Fibroblast of skin of left quadriceps (primary cell): ENCODE measurements around the gene SPACA4.
"Not testable (repeated sequence)": the region's sequence is repeated elsewhere in the genome, so short reads cannot be mapped to it uniquely, and the experiment has no call there.

Experiments
- DNase-seq, 2 experiments: peaks; one replicate each; pipeline ENCODE4 v3.0.0-alpha.2; 2013; ENCODE audit warnings: low read depth in 2 of 2

SPACA4 gene, protein sequence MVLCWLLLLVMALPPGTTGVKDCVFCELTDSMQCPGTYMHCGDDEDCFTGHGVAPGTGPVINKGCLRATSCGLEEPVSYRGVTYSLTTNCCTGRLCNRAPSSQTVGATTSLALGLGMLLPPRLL

DNA sequence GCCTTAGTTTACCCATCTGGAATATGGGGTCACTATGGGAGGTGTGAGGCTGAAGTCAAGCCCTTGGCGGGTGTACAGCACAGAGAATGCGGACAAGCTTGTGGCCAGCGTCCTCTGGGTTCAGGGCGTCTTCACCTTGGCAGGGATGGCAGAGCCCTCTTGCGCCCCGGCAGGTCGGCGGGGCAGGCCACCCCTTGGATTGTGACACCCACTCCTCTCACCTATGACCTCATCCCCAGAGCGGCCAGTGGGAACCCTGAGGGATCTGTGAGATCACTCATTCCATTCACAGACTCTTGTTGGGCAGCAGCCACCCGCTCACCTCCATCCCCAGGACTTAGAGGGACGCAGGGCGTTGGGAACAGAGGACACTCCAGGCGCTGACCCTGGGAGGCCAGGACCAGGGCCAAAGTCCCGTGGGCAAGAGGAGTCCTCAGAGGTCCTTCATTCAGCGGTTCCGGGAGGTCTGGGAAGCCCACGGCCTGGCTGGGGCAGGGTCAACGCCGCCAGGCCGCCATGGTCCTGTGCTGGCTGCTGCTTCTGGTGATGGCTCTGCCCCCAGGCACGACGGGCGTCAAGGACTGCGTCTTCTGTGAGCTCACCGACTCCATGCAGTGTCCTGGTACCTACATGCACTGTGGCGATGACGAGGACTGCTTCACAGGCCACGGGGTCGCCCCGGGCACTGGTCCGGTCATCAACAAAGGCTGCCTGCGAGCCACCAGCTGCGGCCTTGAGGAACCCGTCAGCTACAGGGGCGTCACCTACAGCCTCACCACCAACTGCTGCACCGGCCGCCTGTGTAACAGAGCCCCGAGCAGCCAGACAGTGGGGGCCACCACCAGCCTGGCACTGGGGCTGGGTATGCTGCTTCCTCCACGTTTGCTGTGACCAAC, at the start of gene SPACA4:
SPACA4 (plus strand) TSS at position 280 of the 896 bp plus-strand sequence; CDS start at position 517, 237 bp downstream.
- DNase-seq: no peak

DNA sequence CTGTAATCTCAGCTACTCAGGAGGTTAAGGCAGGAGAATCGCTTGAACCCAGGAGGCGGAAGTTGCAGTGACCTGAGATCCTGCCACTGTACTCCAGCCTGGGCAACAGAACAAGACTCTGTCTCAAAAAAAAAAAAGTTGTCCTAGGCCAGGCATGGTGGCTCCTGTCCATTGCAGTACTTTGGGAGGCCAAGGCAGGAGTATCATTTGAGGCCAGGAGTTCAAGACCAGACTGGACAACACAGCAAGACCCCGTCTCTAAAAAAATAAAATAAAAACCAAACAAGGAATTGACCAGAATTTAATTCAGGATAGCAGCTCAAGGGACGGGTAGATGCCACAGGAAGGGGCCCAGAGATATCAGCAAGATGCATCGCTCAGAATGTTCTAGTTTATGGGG, 49.7 kb upstream of the SPACA4 start:
- DNase-seq: no peak

DNA sequence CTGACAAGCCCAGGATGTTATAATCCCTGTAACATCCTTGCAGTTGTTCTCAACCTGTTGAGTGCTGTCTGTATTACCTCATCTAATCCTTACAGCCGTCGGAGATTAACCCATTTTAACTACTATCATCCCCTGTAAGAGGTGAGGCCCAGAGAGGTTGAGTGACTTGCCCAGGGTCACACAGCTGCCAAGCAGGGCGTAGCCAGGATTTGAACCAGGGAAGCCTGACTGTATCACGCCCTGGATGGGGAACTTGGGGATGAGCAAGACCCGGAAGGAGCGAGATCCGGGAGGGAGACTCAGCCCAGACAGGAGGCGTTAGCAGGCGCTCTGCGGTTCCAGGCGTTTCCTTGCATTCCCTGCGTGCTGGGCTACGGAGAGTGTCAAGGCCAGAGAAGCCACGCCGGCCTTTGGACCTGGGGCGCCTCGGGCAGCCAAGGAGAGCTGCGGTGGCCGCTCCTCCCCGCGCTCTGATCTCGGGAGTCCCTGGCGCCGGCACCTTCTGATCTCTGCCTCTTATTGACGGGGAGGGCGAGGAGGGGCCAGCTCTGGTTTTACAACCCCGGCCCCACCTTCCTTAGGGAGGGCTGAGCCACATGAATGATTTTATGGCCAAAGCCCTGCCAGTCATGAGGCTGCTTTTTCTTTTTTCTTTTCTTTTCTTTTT, 48.4 kb upstream of the SPACA4 start:
- no peak for DNase-seq

DNA sequence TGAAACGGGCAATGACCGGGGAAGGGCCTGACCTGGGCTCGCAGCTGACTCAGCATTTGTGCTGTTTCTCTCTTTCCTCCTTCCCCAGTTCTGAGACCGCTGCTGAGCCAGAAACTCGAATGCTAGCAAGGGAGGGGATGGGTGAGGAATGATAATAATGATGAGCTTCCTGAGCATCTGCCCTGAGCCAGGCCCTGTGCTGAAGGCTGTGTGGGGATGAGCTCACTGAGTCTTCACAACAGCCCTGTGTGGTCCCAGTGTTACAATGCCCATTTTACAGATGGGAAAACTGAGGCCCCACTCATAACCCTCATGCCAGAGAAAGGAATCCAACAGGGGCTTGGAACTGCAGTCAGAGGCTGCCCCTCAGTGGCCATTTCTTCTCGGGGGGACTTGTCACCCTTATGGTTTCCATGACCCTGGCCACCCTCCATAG, 46.4 kb upstream of the SPACA4 start:
- DNase-seq: no peak

DNA sequence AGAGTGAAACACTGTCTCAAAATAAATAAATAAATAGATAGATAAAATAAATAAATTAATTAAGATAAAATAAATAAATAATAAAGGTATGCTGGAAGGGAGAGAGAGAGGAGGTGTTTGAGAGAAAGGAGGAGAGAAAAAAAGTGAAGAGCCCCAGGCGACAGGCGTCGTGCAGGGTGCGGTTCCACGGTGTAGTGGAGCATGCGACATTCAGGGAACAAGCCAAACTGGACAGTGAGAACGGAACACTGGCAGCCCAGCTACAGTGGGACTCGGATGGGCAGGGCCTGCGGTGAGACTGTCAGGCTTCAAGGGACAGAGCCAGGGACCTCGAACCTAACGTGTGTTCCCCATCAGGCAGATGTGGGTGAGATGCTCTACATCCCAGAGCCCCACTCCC, 45.1 kb upstream of the SPACA4 start:
- DNase-seq: no peak

DNA sequence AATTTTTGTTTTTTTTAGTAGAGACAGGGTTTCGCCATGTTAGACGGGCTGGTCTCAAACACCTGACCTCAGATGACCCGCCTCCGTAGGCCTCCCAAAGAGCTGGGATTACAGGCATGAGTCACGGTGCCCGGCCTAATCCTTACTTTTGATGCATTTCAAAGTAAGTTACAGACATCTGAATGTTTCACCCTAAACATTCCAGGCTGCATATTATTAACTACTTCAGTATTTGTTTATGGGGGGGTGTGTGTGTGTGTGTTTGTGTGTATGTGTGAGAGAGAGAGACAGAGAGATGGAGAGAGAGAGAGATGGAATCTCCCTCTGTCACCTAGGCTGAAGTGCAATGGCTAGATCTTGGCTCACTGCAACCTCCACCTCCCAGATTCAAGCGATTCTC, 41.5 kb upstream of the SPACA4 start:
- DNase-seq: peak; percentile 26 to 34

DNA sequence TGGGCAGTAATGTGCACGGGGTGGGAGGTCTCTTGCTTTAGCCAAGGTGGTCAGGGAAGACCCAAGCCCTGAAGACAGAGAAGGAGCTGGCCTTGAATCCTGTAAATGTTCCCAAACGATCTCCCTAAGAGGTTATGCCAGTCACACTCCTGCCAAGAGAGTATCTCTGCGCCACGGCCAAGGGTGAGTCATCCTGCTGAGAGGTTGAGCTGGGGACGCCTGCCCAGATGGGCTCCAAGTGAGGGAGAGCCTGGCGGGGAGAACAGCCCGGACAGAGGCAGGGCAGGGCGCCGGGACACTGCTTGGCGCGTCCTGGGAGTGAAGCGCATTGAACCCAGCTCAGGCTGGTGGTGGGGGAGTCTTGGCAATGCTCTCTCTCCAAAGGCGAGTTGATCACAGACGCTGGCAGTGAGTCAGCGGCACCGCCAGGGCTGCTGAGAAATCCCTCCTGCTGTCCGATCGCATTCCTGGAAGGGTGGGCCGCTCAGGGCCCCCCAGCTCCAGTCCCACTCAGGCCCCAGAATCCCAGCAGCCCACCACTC, 38.1 kb upstream of the SPACA4 start:
- peak; percentile 47 to 55 for DNase-seq

DNA sequence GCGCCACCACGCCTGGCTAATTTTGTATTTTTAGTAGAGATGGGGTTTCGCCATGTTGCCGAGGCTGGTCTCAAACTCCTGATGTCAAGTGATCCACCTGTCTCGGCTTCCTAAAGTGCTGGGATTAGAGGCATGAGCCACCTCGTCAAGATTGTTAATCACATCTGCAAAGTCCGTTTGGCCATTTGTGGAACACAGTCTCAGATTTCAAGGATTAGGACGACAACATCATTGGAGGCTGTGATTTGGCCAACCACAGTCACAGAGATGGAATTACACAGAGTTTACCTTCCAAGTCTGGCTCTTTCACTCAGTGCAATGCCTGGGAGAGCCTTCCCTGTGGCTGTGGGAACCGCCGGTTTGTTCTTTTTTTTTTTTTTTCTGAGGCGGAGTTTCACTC, 36.7 kb upstream of the SPACA4 start:
- no peak for DNase-seq

DNA sequence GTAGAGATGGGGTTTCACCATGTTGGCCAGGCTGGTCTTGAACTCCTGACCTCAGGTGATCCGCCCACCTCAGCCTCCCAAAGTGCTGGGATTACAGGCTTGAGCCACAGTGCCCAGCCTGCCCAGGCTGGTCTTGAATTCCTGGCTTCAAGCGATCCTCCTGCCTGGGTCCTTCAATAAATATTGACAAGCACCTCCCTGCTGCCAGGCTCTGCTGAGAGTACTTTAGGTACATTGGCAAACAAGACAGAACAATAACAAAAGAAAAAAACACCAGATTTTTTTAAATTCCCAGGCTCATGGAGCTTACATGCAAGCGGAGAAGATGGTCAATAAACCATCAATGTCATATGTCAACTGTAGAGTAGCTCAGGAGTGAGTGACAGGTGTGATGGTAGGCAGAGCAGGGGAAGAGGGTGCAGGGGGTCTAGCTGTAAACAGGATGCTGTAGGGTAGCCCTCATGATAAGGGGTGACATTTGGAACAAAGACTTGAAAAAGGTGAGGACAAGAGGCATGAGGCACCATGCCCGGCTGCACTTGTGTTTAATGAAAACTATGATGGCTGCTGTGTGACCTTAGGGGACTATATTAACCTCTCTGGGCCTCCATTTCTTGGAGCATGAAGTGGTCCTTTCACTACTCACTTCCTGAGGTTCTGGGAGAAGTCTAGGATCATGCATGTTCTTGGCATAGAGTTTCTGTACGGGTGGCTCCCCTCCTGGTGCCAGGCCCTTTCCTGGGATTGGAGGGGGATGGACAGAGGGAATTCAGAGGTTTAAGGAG, 35.0 kb upstream of the SPACA4 start:
- no peak for DNase-seq

DNA sequence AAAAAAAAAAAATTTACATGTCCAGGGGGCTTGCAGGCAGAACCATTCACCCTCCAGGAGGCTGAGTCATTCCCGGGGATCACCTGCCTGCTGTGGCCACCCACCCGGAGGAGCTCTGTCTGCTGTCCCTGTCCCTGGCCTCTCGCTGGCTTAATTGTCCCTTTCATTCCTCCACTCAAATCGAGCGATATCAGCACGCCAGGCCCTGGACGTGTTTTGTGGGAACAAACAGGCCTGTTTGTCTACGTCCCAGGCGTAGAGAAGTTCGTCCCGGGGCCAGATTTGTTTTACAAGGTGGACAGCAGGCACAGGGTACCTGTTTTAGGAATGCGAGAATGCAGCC, 33.4 kb upstream of the SPACA4 start:
- DNase-seq: no peak

DNA sequence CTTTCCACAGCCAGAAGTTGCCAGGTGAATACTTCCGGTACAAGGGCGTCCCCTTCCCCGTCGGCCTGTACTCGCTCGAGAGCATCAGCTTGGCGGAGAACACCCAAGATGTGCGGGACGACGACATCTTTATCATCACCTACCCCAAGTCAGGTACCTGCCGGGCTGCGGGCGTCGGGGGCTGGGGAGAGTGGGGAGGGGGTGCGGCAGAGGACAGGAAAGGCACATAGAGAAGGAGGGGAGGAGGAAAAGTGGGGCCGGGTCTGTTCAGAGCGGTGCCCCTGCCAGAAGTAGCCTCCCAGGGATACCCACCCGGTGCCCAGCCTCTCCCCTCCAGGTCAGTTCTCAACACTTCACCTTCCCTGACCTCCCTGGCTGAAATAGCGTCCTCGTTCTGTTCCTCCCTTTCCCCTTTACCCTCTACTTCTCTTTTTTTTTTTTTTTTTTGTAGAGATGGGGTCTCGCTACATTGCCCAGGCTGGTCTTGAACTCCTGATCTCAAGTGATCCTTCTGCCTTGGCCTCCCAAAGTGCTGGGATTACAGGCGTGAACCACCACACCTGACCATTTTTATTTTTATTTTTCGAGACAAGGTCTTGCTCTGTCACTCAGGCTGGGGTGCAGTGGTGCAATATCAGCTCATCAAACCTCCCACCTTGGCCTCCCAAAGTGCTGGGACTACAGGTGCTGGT, 30.5 kb upstream of the SPACA4 start:
- no peak for DNase-seq

DNA sequence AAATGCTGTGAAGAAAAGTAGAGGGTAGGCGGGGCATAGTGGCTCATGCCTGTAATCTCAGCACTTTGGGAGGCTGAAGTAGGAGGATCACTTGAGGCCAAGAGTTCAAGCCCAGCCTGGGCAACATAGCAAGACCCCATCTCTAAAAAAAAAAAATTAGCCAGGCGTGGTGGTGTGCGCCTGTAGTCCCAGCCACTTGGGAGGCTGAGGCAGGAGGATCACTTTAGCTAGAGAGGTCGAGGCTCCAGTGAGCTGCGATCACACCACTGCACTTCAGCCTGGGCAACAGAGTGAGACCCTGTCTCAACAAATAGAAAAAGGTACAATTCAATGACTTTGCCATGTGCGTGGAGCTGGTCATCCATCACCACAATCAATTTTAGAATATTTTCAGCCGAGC, 28.6 kb upstream of the SPACA4 start:
- not testable (repeated sequence) for DNase-seq

DNA sequence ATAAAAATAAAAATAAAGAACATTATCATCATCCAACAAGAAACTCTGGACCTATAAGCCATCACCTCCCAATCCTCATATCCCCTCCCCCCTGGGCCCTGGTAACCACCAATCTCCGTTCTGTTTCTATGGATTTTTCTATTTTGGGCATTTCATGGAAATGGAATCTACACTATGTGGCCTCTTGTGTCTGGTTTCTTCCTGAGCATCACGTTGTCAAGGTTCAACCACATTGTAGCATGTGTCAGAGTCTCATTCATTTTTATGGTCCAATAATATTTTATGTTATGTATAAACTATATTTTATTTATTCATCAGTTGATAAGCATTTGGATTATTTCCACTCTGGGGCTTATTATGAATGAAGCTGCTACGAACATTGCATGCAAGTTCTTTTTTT, 27.7 kb upstream of the SPACA4 start:
- DNase-seq: peak; percentile 18 to 20

DNA sequence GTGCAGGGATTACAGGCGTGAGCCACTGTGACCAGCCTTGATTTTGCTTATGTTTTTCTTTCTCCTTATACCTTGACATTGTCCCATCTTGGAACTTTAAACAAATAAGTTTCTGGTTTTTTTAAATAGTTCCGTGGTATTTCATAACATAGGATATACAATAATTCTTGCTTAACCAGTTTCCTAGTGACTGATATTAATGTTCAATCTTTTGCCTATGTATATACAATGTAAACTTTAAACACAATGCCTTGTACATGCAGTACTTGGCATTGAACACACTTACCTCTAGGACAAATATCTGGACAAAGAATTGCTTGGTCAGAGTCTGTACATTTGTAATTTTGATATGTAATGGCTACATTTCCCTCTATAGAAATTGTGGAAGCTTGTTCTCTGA, 24.4 kb upstream of the SPACA4 start:
- DNase-seq: no peak

DNA sequence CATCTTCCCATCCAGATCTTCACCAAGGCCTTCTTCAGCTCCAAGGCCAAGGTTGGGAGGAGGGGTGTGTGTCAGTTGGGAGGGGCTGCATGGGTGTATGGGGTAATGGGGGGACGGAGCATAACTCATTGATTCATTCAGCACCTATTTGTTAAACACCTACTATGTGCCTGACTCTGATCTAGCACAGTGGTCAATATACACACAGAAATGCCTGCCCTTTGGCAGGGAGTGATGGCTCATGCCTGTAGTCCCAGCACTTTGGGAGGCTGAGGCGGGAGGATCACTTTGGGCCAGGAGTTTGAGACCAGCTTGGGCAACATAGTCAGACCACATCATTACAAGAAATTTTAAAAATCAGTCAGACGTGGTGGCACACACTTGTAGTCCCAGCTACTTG, 19.2 kb upstream of the SPACA4 start:
- DNase-seq: no peak

DNA sequence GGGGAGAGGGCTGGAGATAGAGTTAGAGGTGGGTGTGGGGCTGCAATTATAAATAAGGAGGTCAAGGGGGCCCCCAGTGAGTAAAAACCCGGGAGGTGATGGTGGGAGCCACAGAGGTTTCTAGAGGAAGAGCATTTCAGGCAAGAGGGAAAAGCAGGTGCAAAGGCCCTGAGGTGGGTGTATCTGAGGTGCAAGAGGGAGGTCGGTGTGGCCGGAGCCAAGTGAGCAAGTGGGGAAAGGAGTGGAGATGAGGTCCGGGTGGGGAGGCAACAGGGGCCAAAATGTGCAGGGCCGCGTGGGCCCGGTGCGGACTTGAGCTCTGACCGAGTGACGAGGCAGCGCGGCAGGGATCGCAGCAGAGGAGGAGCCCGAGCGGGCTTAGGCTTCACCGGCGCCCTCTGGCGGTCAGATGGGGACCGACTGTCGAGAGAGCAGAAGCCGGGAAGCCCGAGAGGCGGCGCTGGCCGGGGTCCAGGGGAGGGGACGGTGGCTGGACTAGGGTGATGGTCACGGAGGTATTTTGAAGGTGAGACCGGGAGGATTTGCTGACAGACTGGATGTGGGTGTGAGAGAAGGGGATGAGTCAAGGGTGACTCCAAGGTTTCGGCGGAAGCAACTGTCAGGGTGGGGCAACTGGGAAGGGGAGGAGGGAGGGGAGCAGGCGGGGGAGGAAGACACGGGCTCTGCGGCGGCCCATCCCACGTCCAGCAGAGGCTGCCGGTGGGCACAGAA, 17.7 kb upstream of the SPACA4 start:
- peak in 1 of 2 experiments; percentile 54 for DNase-seq

DNA sequence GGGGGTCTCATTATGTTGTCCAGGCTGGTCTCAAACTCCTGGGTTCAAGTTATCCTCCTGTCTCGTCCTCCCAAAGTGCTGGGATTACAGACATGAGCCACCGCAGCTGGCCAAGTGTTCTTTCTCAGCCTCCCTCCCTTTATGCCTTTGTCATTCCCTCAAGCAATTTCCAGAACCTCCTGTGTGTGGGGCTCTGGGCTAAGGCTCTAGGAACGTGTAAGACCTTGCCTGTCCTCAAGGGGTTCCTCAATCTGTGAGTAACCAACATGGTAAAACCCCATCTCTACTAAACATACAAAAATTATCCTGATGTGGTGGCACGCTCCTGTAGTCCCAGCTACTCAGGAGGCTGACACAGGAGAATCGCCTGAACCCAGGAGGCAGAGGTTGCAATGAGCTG, 15.5 kb upstream of the SPACA4 start:
- DNase-seq: no peak

DNA sequence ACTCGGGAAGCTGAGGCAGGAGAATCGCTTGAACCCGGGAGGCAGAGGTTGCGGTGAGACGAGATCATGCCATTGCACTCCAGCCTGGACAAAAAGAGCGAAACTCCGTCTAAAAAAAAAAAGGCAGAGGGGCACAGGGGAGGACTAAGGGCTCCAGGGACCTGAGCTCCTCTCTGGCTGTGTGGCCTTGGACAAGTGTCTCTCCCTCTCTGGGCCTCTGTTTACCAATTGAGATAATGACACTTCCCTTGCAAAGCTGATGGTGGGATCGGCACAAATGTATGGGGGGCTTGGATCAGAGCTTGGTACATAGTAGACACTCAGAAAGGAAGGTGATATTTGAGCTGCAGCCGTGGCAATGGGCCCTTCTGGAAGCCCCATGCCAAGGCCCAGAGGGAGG, 11.4 kb upstream of the SPACA4 start:
- DNase-seq: no peak

DNA sequence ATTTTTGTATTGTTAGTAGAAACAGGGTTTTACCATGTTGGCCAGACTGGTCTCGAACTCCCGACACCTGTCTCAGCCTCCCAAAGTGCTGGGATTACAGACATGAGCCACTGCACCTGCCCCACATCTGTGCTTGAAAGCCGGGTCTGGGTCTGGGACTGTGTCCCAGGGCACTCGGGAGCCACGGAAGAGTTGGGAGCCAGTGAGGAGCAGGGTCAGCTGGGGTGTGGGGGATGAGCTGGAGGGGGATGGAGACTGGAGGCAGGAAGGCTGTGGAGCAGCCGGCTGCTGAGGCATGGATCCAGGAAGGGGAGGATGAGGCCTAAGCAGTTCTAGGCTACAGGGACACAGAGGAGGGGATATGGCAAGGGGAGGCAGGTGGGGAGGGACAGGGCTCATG, 10.7 kb upstream of the SPACA4 start:
- no peak for DNase-seq

DNA sequence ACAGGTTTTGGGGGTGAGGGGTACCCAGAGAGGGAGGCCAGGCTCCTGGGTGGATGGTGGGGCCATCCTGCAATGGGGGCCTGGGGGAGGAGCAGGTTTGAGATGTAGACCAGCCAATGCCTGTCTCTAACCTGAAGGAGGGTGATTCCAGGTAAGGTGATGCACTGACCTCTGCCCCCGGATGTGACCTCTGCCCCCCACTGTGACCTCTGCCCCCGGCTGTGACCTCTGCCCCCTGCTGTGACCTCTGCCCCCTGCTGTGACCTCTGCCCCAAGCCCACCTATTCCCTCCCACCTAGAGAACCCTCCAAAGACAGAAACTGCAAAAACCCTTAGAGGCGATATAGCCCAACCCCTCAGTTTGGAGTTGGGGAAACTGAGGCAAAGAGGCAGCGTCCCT, 10.3 kb upstream of the SPACA4 start:
- DNase-seq: no peak
